Calu3 (cell line): Measurements from ENCODE around the gene SERHL2. TPM values are rescaled to one million over a fixed set of nuclear protein-coding genes. Genes with fewer than 3 reads are reported as not detected.
"Not testable (repeated sequence)": the region's sequence is repeated elsewhere in the genome, so short reads cannot be mapped to it uniquely, and the experiment has no call there.

ENCODE experiments used
- BruUV-seq: library from RNA; stranded (reverse); fragments of 400-500 nt; replicated peaks from 2 replicates; lab custom pipeline; 2021; lab: Mats Ljungman, UMichigan
- CTCF ChIA-PET: fragments of 300-600 bp; sonication (Branson Sonifier 250); formaldehyde crosslinking; loops from one replicate; lab custom pipeline; 2022; ENCODE audit warnings: antibody characterized with exemption; lab: Charles Lee
- DNase-seq: peaks from one replicate; pipeline ENCODE4 v3.0.0; 2022
- H3K27ac Mint-ChIP-seq: one replicate; pipeline ENCODE4 v1.8.0; 2022; ENCODE audit warnings: mixed read lengths; ENCODE audit not compliant: unreplicated experiment
- H3K27me3 Mint-ChIP-seq: one replicate; pipeline ENCODE4 v1.8.0; 2022; ENCODE audit warnings: mixed read lengths; ENCODE audit not compliant: unreplicated experiment
- H3K36me3 Mint-ChIP-seq: one replicate; pipeline ENCODE4 v1.8.0; 2022; ENCODE audit warnings: mild to moderate bottlenecking, moderate library complexity, mixed read lengths; ENCODE audit not compliant: insufficient read depth, unreplicated experiment
- H3K4me1 Mint-ChIP-seq: one replicate; pipeline ENCODE4 v1.8.0; 2022; ENCODE audit warnings: mild to moderate bottlenecking, low read depth, mixed read lengths; ENCODE audit not compliant: unreplicated experiment
- H3K4me3 Mint-ChIP-seq: one replicate; pipeline ENCODE4 v1.8.0; 2022; ENCODE audit warnings: mild to moderate bottlenecking, low read depth, moderate library complexity, mixed read lengths; ENCODE audit not compliant: unreplicated experiment
- H3K9me3 Mint-ChIP-seq: one replicate; pipeline ENCODE4 v1.8.0; 2022; ENCODE audit warnings: low read depth, mixed read lengths; ENCODE audit not compliant: unreplicated experiment
- CTCF ChIP-seq: fragments of 200-600 bp; IDR thresholded peaks from one replicate; pipeline ENCODE4 v1.8.0; 2022; ENCODE audit warnings: antibody characterized with exemption; ENCODE audit not compliant: unreplicated experiment
- intact Hi-C: fragments of 100-400 bp; cut with micrococcal nuclease; formaldehyde crosslinking; loops from one replicate; pipeline ENCODE4 v1.10.0; 2022; ENCODE audit not compliant: unreplicated experiment
- total RNA-seq: library from RNA; stranded (reverse); gene quantifications from 2 replicates; pipeline ENCODE4 v1.2.3, GENCODE V29; 2022

The SERHL2 gene
- total RNA-seq, 1 experiment from 2014 or later, result 0.45 TPM

- H3K27ac Mint-ChIP-seq, result no peak overlapping the region
- CTCF ChIA-PET, result no interaction called here
Measured at GRCh38 chr22:42547562-42547961, 6.2 kb upstream of the SERHL2 start.

DNA sequence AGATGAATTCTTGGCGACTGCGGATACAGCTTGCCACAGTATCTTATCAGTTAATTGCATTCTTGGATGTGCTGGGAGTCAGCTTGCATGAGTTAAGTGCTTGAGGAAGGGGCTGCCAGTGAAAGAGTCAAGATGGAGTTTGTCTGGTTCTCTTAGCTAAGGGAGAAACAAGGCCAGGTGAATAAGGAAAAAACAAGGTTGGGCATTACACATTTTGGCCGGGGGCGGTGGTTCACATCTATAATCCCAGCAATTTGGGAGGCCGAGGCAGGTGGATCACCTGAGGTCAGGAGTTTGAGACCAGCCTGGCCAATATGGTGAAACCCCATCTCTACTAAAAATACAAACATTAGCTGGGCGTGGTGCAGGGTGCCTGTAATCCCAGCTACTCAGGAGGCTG is 5.6 kb upstream of the SERHL2 start:
- H3K36me3 Mint-ChIP-seq, intact Hi-C loops, DNase-seq, H3K4me1 Mint-ChIP-seq, H3K4me3 Mint-ChIP-seq, BruUV-seq, H3K27ac Mint-ChIP-seq, H3K9me3 Mint-ChIP-seq, CTCF ChIA-PET: not testable (repeated sequence)
- peaks cover 28% of the 10 kb centered on the region for H3K27me3 Mint-ChIP-seq

More at GRCh38 chr22:42547562-42547961, 6.2 kb upstream of the SERHL2 start:
- intact Hi-C loops, result no loop called here
- H3K9me3 Mint-ChIP-seq, result no peaks in the 10 kb centered on the region
- H3K4me3 Mint-ChIP-seq, result no peak overlapping the region
- H3K4me1 Mint-ChIP-seq, result no peaks in the 10 kb centered on the region
- DNase-seq, result no peak
- H3K36me3 Mint-ChIP-seq, result peaks cover 4% of the 10 kb centered on the region
- H3K27me3 Mint-ChIP-seq, result peaks cover 28% of the 10 kb centered on the region
- BruUV-seq, result no TSS peak
- TF ChIP-seq CTCF, result no peak

GRCh38 chr22:42548597-42549330 is 5.0 kb upstream of the SERHL2 start:
- no peak overlapping the region for H3K4me3 Mint-ChIP-seq
- intact Hi-C loops, result no loop called here
- CTCF ChIA-PET, result no interaction called here
- BruUV-seq, result no TSS peak
- TF ChIP-seq CTCF, result no peak
- H3K36me3 Mint-ChIP-seq, result peaks cover 12% of the 10 kb centered on the region
- peaks cover 28% of the 10 kb centered on the region for H3K27me3 Mint-ChIP-seq
- no peak for DNase-seq
- H3K4me1 Mint-ChIP-seq, result no peaks in the 10 kb centered on the region
- H3K27ac Mint-ChIP-seq, result no peak overlapping the region
- no peaks in the 10 kb centered on the region for H3K9me3 Mint-ChIP-seq

DNA sequence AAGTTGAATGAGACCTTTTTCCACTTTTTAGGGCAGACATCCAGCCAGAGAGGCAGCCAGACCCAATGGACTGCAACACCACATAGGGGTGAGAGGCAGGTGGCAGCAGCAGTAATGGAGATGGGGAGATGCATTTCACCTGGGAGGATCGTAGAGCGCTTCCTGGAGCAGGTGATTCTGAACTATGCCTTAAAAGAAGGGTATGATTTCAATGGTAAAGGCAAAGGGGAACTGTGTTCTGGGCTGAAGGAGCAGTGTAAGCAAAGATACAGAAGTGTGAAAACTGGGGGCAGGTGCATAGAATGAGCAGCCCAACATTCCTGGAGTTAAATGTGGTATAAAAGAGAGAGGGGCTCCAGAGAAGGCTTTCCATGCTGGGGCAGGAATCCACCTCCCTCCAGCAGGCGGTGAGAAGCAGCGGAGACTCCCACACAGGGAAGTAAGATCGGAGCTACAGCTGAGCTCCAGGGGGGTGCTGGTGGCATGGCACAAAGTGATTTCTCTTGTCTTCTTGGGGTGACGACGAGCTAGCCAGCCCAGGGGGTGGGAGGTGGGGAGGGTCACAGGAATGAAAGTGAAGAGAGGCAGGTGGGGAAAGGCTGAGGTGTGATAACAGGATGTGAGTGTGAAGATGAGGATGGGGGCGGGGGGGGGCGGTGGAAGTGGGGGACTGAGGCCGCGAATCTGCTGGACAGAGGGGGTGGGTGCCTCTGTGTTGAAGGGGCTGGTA is 4.3 kb upstream of the SERHL2 start:
- intact Hi-C loops, result no loop called here
- peaks cover 18% of the 10 kb centered on the region for H3K36me3 Mint-ChIP-seq
- H3K9me3 Mint-ChIP-seq, result no peaks in the 10 kb centered on the region
- BruUV-seq, result no TSS peak
- H3K4me3 Mint-ChIP-seq, result no peak overlapping the region
- no peak for TF ChIP-seq CTCF
- no peak for DNase-seq
- H3K4me1 Mint-ChIP-seq, result no peaks in the 10 kb centered on the region
- CTCF ChIA-PET, result no interaction called here
- H3K27me3 Mint-ChIP-seq, result peaks cover 28% of the 10 kb centered on the region
- H3K27ac Mint-ChIP-seq, result no peak overlapping the region
